GM12878 (cell line): ENCODE measurements around the gene PDE7B. TPM values are rescaled to one million over a fixed set of nuclear protein-coding genes. Genes with fewer than 3 reads are reported as not detected.

Experiments
- ATAC-seq: fragments of 200-7000 bp; cut with Tn5 transposase; 3 replicates; pipeline ENCODE4 v1.9.1; 2020; ENCODE audit warnings: mild to moderate bottlenecking, moderate library complexity
- BruUV-seq: library from RNA; stranded (reverse); fragments of 400-500 nt; replicated peaks from 2 replicates; lab custom pipeline; 2021; lab: Mats Ljungman, UMichigan
- CTCF ChIA-PET: fragments of 300-600 bp; sonication (Branson Sonifier 250); formaldehyde crosslinking; extraction: SDS; loops from one replicate; lab custom pipeline; 2021; ENCODE audit warnings: inconsistent platforms; lab: Yijun Ruan, JAX
- POLR2A ChIA-PET: fragments of 350-600 bp; formaldehyde crosslinking; extraction: SDS; loops from one replicate; lab custom pipeline; 2021; ENCODE audit warnings: inconsistent platforms; lab: Charles Lee
- RAD21 ChIA-PET: fragments of 300-600 bp; sonication (Branson Sonifier 250); formaldehyde crosslinking; loops from one replicate; lab custom pipeline; 2023; ENCODE audit warnings: antibody characterized with exemption; ENCODE audit not compliant: unreplicated experiment; lab: Charles Lee
- SMC1A ChIA-PET: fragments of 300-600 bp; sonication (Branson Sonifier 250); formaldehyde crosslinking; loops from one replicate; lab custom pipeline; 2023; ENCODE audit not compliant: unreplicated experiment, uncharacterized antibody; lab: Charles Lee
- DNase-seq: peaks from one replicate; pipeline ENCODE4 v3.0.0-alpha.2; 2011; ENCODE audit warnings: low read depth, low spot score
- FAIRE-seq: peaks from 3 replicates; lab custom pipeline; 2011; peaks lifted over from hg19 to GRCh38; lab: Jason Lieb, UNC
- H2AFZ ChIP-seq: 2 replicates; pipeline ENCODE4 v1.6.0; 2011; ENCODE audit warnings: low read depth, low read length, control low read depth; ENCODE audit not compliant: control insufficient read depth
- H3K27ac ChIP-seq: 2 replicates; pipeline ENCODE4 v1.5.1; 2011; ENCODE audit warnings: control low read depth; ENCODE audit not compliant: control insufficient read depth, insufficient read depth
- H3K27me3 ChIP-seq, 2 experiments: replicated peaks in 1 of 2; 2 replicates each; pipeline versions ENCODE4 v1.6.0 to v1.6.1; 2011; ENCODE audit warnings: low read length in 1 of 2; ENCODE audit not compliant: control insufficient read depth in 2 of 2, insufficient read depth in 2 of 2
- H3K36me3 ChIP-seq, 2 experiments: 2 replicates each; pipeline ENCODE4 v1.5.1; 2011; ENCODE audit warnings: low read length in 1 of 2; ENCODE audit not compliant: control insufficient read depth in 2 of 2, insufficient read depth in 2 of 2
- H3K4me1 ChIP-seq: 2 replicates; pipeline ENCODE4 v1.6.1; 2011; ENCODE audit warnings: mild to moderate bottlenecking, low read length, moderate library complexity, mixed read lengths; ENCODE audit not compliant: control insufficient read depth, insufficient read depth
- H3K4me2 ChIP-seq: 2 replicates; pipeline ENCODE4 v1.6.0; 2011; ENCODE audit warnings: control low read depth; ENCODE audit not compliant: control insufficient read depth, insufficient read depth
- H3K4me3 ChIP-seq: fragments of 200-600 bp; sonication (generic); 2 replicates; pipeline ENCODE4 v1.5.1; 2016
- H3K79me2 ChIP-seq: 2 replicates; pipeline ENCODE4 v1.6.0; 2011; ENCODE audit warnings: low read length; ENCODE audit not compliant: control insufficient read depth, insufficient read depth
- H3K9ac ChIP-seq: 2 replicates; pipeline ENCODE4 v1.8.0; 2011; ENCODE audit warnings: low read length, control low read depth, mixed read lengths; ENCODE audit not compliant: control insufficient read depth, insufficient read depth
- H3K9me3 ChIP-seq: replicated peaks from 3 replicates; pipeline ENCODE4 v1.5.1; 2011; ENCODE audit warnings: mild to moderate bottlenecking, low read length; ENCODE audit not compliant: control insufficient read depth, insufficient read depth
- H4K20me1 ChIP-seq: 2 replicates; pipeline ENCODE4 v1.6.0; 2011; ENCODE audit not compliant: control insufficient read depth, insufficient read depth
- ASH2L ChIP-seq: fragments of 300-600, 200-600 bp; sonication (generic); IDR thresholded peaks from 2 replicates; pipeline ENCODE4 v1.6.1; 2017; ENCODE audit warnings: low read depth, mild to moderate bottlenecking, borderline replicate concordance
- ATF3 ChIP-seq: IDR thresholded peaks from 2 replicates; pipeline ENCODE4 v1.6.1; 2011; ENCODE audit warnings: low read depth, mild to moderate bottlenecking, low read length, moderate library complexity, borderline replicate concordance; ENCODE audit errors: extremely low read depth
- CBX5 ChIP-seq: sonication (generic); IDR thresholded peaks from 2 replicates; pipeline ENCODE4 v1.6.1; 2016; ENCODE audit warnings: low read depth, moderate library complexity, mild to moderate bottlenecking, inconsistent platforms
- MLLT1 ChIP-seq: fragments of 450-650 bp; IDR thresholded peaks from 2 replicates; pipeline ENCODE4 v1.6.1; 2016; ENCODE audit warnings: mild to moderate bottlenecking
- MYC ChIP-seq: IDR thresholded peaks from 2 replicates; pipeline ENCODE4 v1.6.1; 2011; ENCODE audit warnings: mild to moderate bottlenecking, low read length, moderate library complexity, inconsistent platforms; ENCODE audit not compliant: insufficient read depth, insufficient replicate concordance, insufficient read length, severe bottlenecking
- RB1 ChIP-seq: fragments of 450-650 bp; formaldehyde crosslinking; IDR thresholded peaks from 2 replicates; pipeline ENCODE4 v1.6.1; 2017; ENCODE audit warnings: mild to moderate bottlenecking, borderline replicate concordance
- YY1 ChIP-seq: IDR thresholded peaks from 2 replicates; pipeline ENCODE4 v1.6.1; 2011; ENCODE audit warnings: low read depth, mild to moderate bottlenecking, low read length
- WGBS: methylation state at CpG from one replicate; pipeline ENCODE4 v1.1.6; 2016; ENCODE audit warnings: low lambda C conversion rate; ENCODE audit not compliant: insufficient replicate concordance, insufficient coverage; ENCODE audit errors: missing lambda C conversion rate; 5-methylcytosine and 5-hydroxymethylcytosine counted together
- in situ Hi-C: fragments of 300-500 bp; cut with MboI; formaldehyde crosslinking; loops from 9 replicates; pipeline ENCODE4 v1.14.3; 2018; ENCODE audit warnings: mixed read lengths
- intact Hi-C: fragments of 100-400 bp; cut with micrococcal nuclease; formaldehyde crosslinking; loops from one replicate; pipeline ENCODE4 v1.14.2; 2022; ENCODE audit not compliant: unreplicated experiment
- polyA plus RNA-seq, 11 experiments: library from polyadenylated mRNA; depleted of rRNA in 4 of 11; unstranded in 6 of 11; stranded (reverse) in 5 of 11; fragments of >200 nt; fragmentation: Nextera tagmentation in 4 of 11; fragmentation: Illumina TruSeq in 1 of 11; extraction: Ambion mirVana in 4 of 11; extraction: Trizol in 1 of 11; gene quantifications; 1 replicate in 1 of 11; 2 replicates in 10 of 11; pipeline versions ENCODE4 v1.2.1 to v1.2.3, GENCODE V29; 2011 to 2016; ENCODE audit warnings: inconsistent platforms in 2 of 11, missing spikeins in 2 of 11, low read depth in 1 of 11
- total RNA-seq, 4 experiments: library from RNA; depleted of rRNA in 3 of 4; stranded (reverse); fragments of >200 nt in 3 of 4; fragmentation: Illumina TruSeq in 1 of 4; extraction: Trizol in 1 of 4; gene quantifications; 2 replicates each; pipeline versions ENCODE4 v1.2.1 to v1.2.3, GENCODE V29; 2013 to 2021

Gene PDE7B
- total and polyA plus RNA-seq, 10 of the 15 experiments (the other 5 are each of a cell fraction or from before 2014, with no cell fraction given): not detected

GRCh38 chr6:136016228-136017225 lies 165.0 kb downstream of the PDE7B start:
- DNase-seq (no peak), ATAC-seq (no peak)
- H3K9ac ChIP-seq: no peak overlapping the region
- no peaks in the 10 kb centered on the region for H3K36me3 ChIP-seq
- no peaks in the 10 kb centered on the region for H4K20me1 ChIP-seq
- CTCF ChIA-PET: no interaction called here
- H3K4me1 ChIP-seq: no peaks in the 10 kb centered on the region
- TF ChIP-seq MLLT1: no peak
- no peak for TF ChIP-seq ATF3
- TF ChIP-seq CBX5: no peak
- no peak for TF ChIP-seq MYC
- no peak for TF ChIP-seq YY1
- TF ChIP-seq ASH2L: no peak
- TF ChIP-seq RB1: no peak
- TF ChIP-seq, all 136 proteins: peak for 0
- in situ Hi-C loops (no loop called here), intact Hi-C loops (no loop called here)
- RAD21 ChIA-PET: no interaction called here
- Histone ChIP-seq H3K9me3 (no peaks in the 10 kb centered on the region), H3K27ac (no peak overlapping the region), H3K4me3 (no peak overlapping the region), H3K79me2 (no peaks in the 10 kb centered on the region), H2AFZ (no peak overlapping the region), H3K4me2 (no peak overlapping the region), H3K27me3 (no peaks in the 10 kb centered on the region; a peak in 1 of 4 replicates)
- whole genome bisulfite sequencing: 50% methylated on average over 9 of the region's 9 CpGs
- SMC1A ChIA-PET: no interaction called here
- no peak for FAIRE-seq
- BruUV-seq: no TSS peak
- POLR2A ChIA-PET: no interaction called here
